ENCODE data around the gene TLDC2.

TLDC2 gene

GRCh38 chr20:36849333-36850065, 26.4 kb upstream of the TLDC2 start:
- DNase-seq (ENCODE audit: low spot score): no peak

DNA sequence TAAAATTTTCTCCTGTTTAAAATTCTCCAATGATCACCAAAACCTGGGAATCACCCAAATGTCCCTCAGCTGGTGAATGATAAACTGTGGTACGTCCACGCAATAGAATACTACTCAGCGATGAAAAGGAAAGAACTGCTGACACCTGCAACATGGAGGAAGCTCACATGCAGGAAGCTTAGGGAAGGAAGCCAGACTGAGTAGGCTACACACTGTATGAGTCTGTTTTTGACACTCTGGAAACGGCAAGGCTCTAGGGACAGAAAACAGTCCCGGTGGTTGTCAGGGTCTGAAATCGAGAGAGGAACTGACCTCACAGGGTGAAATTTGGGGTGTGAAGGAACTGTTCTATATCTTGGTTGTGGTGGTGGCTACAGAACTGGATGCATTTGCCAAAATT, 25.2 kb upstream of the TLDC2 start:
- DNase-seq (ENCODE audit: low spot score): no peak

DNA sequence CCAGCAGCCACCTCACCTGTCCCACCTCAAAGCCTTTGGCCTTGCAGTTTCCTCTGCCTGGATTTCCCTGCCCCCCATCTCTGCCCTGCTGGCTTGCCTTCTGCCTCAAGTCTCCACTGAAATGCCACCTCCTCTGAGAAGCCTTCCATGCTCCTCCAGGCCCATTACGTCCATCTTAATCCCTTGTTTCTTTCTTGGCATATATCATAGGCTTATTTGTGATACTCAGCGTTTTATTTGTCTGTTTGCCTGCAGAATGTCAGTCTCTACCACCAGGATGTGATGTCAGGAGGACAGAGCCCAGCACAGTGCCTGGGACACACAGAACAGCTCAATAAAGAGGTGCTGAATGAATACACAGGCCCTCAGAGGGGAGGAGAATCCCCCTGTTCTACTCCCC, 24.4 kb upstream of the TLDC2 start:
- DNase-seq (ENCODE audit: low spot score): no peak

DNA sequence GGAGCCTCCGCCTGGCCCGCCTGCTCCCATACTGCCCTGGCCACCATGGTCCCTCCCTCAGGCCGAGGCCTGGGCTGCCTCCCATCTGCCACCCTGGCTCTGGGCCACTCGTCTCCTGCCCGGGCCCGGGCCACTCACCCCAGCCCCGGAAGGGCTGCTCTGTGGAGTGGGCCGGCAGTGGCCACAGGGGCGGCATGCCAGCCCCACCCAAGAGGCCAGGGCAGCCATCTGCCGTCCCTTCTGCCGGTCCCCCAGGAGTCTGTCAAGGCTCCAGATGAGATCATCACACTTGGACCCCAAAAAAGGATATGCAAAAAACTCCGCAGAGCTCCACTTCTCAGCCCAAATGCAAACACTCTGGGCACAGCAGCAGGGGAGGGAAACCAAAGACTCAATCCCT, 23.8 kb upstream of the TLDC2 start:
- no peak for DNase-seq (ENCODE audit: low spot score)

DNA sequence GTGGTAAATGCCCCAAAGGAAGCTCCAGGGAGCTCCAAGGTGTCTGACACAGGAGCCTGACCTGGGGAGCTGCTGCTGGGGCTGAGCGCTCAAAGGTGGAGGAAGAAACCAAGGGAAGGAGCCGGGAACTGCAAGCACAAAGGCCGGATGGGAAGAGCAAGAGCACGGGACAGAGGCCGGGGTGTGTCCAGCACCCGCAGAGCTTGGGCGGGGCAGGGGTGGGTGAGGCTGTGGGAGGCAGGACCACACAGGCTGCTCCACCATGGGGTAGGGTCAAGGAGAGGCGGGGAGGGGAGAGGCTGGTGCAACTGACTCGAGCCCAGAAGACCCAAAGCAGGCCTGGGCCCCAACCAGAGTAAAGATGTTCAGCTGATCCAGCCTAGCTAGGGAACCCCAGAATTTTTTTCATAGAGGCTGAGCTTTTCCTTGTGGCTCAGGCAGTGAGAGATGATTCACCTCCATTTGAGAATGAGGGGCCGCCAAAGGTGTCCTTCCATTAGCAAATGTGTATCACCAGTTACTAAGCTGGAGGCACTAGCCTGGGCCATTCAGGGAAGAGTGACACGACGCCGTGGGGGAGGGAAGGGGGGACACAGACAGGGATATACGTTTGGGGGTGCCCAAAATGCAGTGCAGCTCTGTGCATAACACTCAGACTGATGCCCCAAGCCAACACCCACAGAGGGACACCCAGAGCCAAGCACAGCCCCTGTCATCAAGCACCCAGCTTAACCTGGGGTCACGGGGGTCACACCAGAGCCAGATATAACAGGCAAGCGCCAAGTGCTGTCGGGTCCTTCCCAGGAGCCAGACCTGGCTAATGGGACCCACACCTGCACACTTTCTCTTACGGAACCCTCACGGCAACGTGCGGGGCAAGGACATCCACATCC, 21.3 kb upstream of the TLDC2 start:
- no peak for DNase-seq (ENCODE audit: low spot score)

- DNase-seq (ENCODE audit: low spot score): no peak
Observed at GRCh38 chr20:36855241-36855657, 20.7 kb upstream of the TLDC2 start.

- no peak for DNase-seq (ENCODE audit: low spot score)
Observed at GRCh38 chr20:36856195-36856594, 19.7 kb upstream of the TLDC2 start.

DNA sequence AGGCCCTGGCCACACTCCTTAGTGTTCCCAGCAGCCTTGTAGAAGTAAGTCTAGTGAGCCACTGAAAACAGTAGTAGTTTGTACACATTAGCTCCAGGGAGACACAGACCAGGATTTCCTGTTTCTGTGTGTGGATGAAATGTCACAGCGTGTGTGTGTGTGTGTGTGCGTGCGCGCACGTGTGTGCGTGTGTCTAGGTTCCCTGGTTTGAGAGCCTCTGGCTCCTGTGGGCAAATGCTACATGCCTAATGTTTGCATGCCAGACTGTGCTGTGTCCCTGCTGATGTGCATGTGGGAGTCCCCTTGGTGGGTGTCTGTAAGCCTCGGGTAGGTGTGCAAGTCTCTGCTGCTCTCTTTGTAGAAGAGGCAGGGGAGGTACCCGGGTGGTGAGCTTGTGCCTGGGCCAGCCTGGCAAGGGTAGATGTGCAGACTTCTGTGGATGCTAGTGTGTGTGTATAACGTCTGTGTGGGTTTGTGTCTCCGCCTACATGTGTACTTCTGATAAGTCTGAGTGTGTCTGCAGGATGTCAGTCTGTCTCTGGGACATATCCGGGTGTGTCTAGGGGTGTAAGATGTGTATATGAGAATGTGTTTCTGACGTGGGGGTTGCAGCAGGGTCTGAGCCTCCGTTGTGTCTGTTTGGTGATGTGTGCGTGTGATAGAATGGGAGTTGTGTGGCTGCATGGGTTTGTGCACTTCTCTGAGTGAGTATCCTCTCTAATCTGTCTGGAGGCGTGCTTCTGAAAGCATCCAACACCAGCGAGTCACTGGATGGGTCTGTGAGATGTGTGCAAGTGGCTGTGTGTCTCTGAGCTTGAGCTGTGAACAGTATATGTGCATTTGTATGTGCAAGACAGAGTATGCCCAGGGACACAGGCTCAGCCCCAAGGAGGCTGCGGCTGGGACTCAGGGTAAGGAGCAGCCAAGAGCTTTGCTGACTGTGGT, 19.0 kb upstream of the TLDC2 start:
- DNase-seq (ENCODE audit: low spot score): no peak

DNA sequence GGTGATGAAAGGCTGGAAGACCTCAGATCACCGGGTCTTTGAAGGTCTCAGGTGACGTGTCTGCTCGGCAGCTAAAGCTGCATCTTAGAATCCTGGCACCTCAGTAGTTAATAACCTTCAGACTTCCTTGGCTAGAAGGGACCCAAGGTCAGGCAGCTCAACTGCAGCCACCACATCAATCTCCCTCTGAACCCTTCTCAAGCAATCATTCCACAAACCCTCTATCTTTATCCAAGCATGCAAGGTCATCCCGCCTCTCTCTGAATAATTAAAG, 16.7 kb upstream of the TLDC2 start:
- DNase-seq (ENCODE audit: low spot score): no peak

- DNase-seq (ENCODE audit: low spot score): no peak
Observed at GRCh38 chr20:36859700-36860330, 16.1 kb upstream of the TLDC2 start.

GRCh38 chr20:36860339-36860738, 15.6 kb upstream of the TLDC2 start:
- DNase-seq (ENCODE audit: low spot score): no peak

DNA sequence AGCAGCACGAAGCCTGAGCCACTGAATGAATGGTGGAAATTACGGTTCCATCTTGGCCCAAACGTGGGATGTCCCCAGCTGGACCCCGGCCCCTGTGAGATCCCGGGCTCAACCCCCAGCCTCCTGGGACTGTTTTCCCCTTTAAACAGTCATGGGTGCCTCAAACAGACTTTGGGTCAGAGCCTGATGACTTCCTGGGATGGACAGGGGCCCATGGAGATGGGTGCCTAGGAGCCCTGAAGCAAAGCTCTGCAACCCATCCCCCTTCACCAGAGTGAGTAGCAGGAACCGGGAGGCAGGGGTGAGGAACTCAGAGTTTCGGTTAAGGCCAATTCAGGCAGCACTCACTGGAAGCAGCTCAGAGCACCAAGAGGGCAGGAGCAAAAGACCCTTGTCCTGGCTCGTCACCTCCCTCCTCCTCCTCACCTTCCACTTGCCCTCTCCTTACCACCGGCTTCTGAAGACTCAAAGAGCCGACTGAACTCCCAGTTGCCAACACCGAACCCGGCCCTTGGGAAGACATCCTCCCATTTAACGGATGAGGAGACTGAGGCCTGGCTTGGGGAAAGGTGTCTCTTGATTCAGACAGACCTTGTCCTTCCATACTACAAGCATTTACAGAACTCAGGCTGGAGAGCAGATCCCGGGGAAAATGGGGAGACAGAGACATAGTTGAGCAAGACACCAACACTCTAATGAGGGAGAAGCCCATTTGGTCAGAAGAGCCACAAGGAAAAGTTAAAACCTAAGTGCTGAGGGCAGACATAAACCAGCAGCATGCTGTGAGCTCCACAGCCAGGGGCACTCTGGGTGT, 14.9 kb upstream of the TLDC2 start:
- DNase-seq (ENCODE audit: low spot score): no peak

- no peak for DNase-seq (ENCODE audit: low spot score)
Observed at GRCh38 chr20:36861625-36861874, 14.4 kb upstream of the TLDC2 start.

- DNase-seq (ENCODE audit: low spot score): peak; percentile 90
Observed at GRCh38 chr20:36861875-36862801, 13.8 kb upstream of the TLDC2 start.

- DNase-seq (ENCODE audit: low spot score): no peak
Observed at GRCh38 chr20:36862857-36863668, 12.9 kb upstream of the TLDC2 start.

GRCh38 chr20:36865076-36865860, 10.7 kb upstream of the TLDC2 start:
- DNase-seq (ENCODE audit: low spot score): no peak

- DNase-seq (ENCODE audit: low spot score): no peak
Observed at GRCh38 chr20:36865861-36866149, 10.1 kb upstream of the TLDC2 start.

GRCh38 chr20:36866164-36866563, 9.8 kb upstream of the TLDC2 start:
- no peak for DNase-seq (ENCODE audit: low spot score)

Measured in AG08396 (cell line).